Thyroid gland (tissue), 4 donors: ENCODE measurements around the gene FBN2.

Source experiments
- POLR2A ChIP-seq, 2 donors: fragments of 450-650 bp; IDR thresholded peaks; one replicate each; pipeline ENCODE4 v1.6.1; 2017; ENCODE audit warnings: antibody characterized with exemption in 2 of 2, mild to moderate bottlenecking in 2 of 2, moderate library complexity in 1 of 2
- TF ChIP-seq, protein P1 (sequence below), 6 experiments: fragments of 200-600 bp in 3 of 6; fragments of 450-650 bp in 3 of 6; sonication (generic) in 3 of 6; IDR thresholded peaks; one replicate each; pipeline ENCODE4 v1.5.1; 2016 to 2019; ENCODE audit warnings: antibody characterized with exemption in 6 of 6, mild to moderate bottlenecking in 2 of 6, inconsistent platforms in 1 of 6, moderate library complexity in 1 of 6

GRCh38 chr5:128436749-128437188 lies 101.3 kb downstream of the FBN2 start:
- TF ChIP-seq, protein P1, sequence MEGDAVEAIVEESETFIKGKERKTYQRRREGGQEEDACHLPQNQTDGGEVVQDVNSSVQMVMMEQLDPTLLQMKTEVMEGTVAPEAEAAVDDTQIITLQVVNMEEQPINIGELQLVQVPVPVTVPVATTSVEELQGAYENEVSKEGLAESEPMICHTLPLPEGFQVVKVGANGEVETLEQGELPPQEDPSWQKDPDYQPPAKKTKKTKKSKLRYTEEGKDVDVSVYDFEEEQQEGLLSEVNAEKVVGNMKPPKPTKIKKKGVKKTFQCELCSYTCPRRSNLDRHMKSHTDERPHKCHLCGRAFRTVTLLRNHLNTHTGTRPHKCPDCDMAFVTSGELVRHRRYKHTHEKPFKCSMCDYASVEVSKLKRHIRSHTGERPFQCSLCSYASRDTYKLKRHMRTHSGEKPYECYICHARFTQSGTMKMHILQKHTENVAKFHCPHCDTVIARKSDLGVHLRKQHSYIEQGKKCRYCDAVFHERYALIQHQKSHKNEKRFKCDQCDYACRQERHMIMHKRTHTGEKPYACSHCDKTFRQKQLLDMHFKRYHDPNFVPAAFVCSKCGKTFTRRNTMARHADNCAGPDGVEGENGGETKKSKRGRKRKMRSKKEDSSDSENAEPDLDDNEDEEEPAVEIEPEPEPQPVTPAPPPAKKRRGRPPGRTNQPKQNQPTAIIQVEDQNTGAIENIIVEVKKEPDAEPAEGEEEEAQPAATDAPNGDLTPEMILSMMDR (IDR thresholded peaks at IDR 0.05) = no peak
- no peak for TF ChIP-seq POLR2A (IDR thresholded peaks at IDR 0.05)
